Naive thymus-derived CD8-positive, alpha-beta T cell (primary cell): Measurements from ENCODE around the gene LGALS7B. TPM values are rescaled to one million over a fixed set of nuclear protein-coding genes. Genes with fewer than 3 reads are reported as not detected.

Experiments used
- ATAC-seq, 2 donors: fragments of 150-1000 bp; cut with Tn5 transposase in 1 of 2; sonication (Bioruptor Pico), chemical (Tn5 transposase) in 1 of 2; 1 replicate in 1 of 2; 2 replicates in 1 of 2; pipeline ENCODE4 v1.10.0; 2021; ENCODE audit warnings: mild to moderate bottlenecking in 2 of 2, moderate library complexity in 2 of 2
- POLR2A ChIA-PET: fragments of 350-600 bp; sonication (Branson Sonifier 250); formaldehyde crosslinking; loops from one replicate; lab custom pipeline; 2021; ENCODE audit warnings: antibody characterized with exemption; lab: Charles Lee
- DNase-seq, 10 donors: peaks; one replicate each; pipeline versions ENCODE4 v3.0.0 to v3.0.0-alpha.2; 2020 to 2022
- H3K27ac Mint-ChIP-seq, 10 donors: one replicate each; pipeline ENCODE4 v1.8.0; 2020 to 2022; ENCODE audit warnings: mild to moderate bottlenecking in 10 of 10, mixed read lengths in 10 of 10, moderate library complexity in 4 of 10, inconsistent platforms in 1 of 10
- H3K27me3 Mint-ChIP-seq, 5 donors: one replicate each; pipeline ENCODE4 v1.8.0; 2021 to 2022; ENCODE audit warnings: mixed read lengths in 5 of 5
- H3K36me3 Mint-ChIP-seq, 3 donors: one replicate each; pipeline ENCODE4 v1.8.0; 2020 to 2022; ENCODE audit warnings: mixed read lengths in 3 of 3, mild to moderate bottlenecking in 2 of 3, inconsistent platforms in 1 of 3
- H3K4me1 Mint-ChIP-seq, 4 donors: one replicate each; pipeline ENCODE4 v1.8.0; 2021 to 2022; ENCODE audit warnings: mixed read lengths in 4 of 4
- H3K4me3 Mint-ChIP-seq, 10 donors: one replicate each; pipeline ENCODE4 v1.8.0; 2020 to 2022; ENCODE audit warnings: mild to moderate bottlenecking in 10 of 10, mixed read lengths in 10 of 10, moderate library complexity in 6 of 10, inconsistent platforms in 1 of 10
- H3K9me3 Mint-ChIP-seq, 9 donors: one replicate each; pipeline ENCODE4 v1.8.0; 2020 to 2022; ENCODE audit warnings: mixed read lengths in 9 of 9, mild to moderate bottlenecking in 3 of 9, inconsistent platforms in 1 of 9, moderate library complexity in 1 of 9
- polyA plus RNA-seq, 3 donors: library from polyadenylated mRNA; unstranded; fragments of 300-500 nt; fragmentation: Illumina TruSeq; gene quantifications; one replicate each; pipeline ENCODE4 v1.2.3, GENCODE V29; 2021
- total RNA-seq, 8 experiments: library from RNA in 2 of 8; stranded (reverse) in 2 of 8; gene quantifications; one replicate each; pipeline ENCODE4 v1.2.3 and lab custom pipeline; 2021 to 2026

Gene LGALS7B
- total RNA-seq = not detected
- polyA plus RNA-seq = not detected
- 0 to 0.08 (median 0) reads per million in 6 experiments for total RNA-seq (lab: John Stamatoyannopoulos, UW)

- Mint-ChIP-seq H3K27me3 (no peaks in the 10 kb centered on the region), H3K36me3 (no peaks in the 10 kb centered on the region), H3K4me3 (no peak within 1 kb of the TSS), H3K9me3 (no peaks in the 10 kb centered on the region), H3K4me1 (peaks cover 0 to 6% (median 2%) of the 10 kb centered on the region in 4 donors), H3K27ac (peak within 1 kb of the TSS in 3 of 10 donors; percentile 10 to 60 (median 40))
- ATAC-seq (no peak), DNase-seq (no peak)
- POLR2A ChIA-PET = no interaction called here
These were observed at the start of gene LGALS7B for GRCh38 chr19:38788478-38789243. Gene LGALS7B (plus strand): TSS chr19:38789200. CDS start chr19:38789227, 27 bp downstream.

GRCh38 chr19:38739440-38740256 is 49.4 kb upstream of the LGALS7B start:
- ATAC-seq (peak in 1 of 2 donors; percentile 19), DNase-seq (no peak)
- H3K27me3 Mint-ChIP-seq = peaks cover 0 to 3% (median 0%) of the 10 kb centered on the region in 5 donors
- no peaks in the 10 kb centered on the region for H3K9me3 Mint-ChIP-seq
- peak overlapping the region in 3 of 10 donors; percentile 38 to 48 (median 46) for H3K27ac Mint-ChIP-seq
- POLR2A ChIA-PET = interaction anchor here (0.6 to 1.2 kb wide), 3 partner anchors 101 to 112 kb away, joined by 3 to 4 read pairs (median 4); no protein-coding TSS in a partner anchor
- H3K36me3 Mint-ChIP-seq = no peaks in the 10 kb centered on the region
- H3K4me1 Mint-ChIP-seq = peaks cover 15 to 41% (median 31%) of the 10 kb centered on the region in 4 donors
- peak overlapping the region in 6 of 10 donors; percentile 21 to 42 (median 30) for H3K4me3 Mint-ChIP-seq

GRCh38 chr19:38740257-38740592 is 48.8 kb upstream of the LGALS7B start:
- Mint-ChIP-seq H3K9me3 (no peaks in the 10 kb centered on the region), H3K4me3 (no peak overlapping the region), H3K27ac (peak overlapping the region in 1 of 10 donors; percentile 54), H3K4me1 (peaks cover 14 to 35% (median 25%) of the 10 kb centered on the region in 4 donors), H3K27me3 (peaks cover 0 to 3% (median 0%) of the 10 kb centered on the region in 5 donors), H3K36me3 (no peaks in the 10 kb centered on the region)
- DNase-seq (no peak), ATAC-seq (no peak)
- POLR2A ChIA-PET = interaction anchor here (0.7 kb wide), 1 partner anchor 103 kb away, joined by 4 read pairs; no protein-coding TSS in a partner anchor

- Mint-ChIP-seq H3K4me3 (no peak overlapping the region), H3K36me3 (no peaks in the 10 kb centered on the region), H3K27ac (no peak overlapping the region), H3K4me1 (peaks cover 14 to 33% (median 23%) of the 10 kb centered on the region in 4 donors), H3K27me3 (peaks cover 0 to 3% (median 0%) of the 10 kb centered on the region in 5 donors), H3K9me3 (no peaks in the 10 kb centered on the region)
- no peak for ATAC-seq
- POLR2A ChIA-PET = interaction anchor here (0.7 kb wide), 1 partner anchor 184 kb away, joined by 5 read pairs; no protein-coding TSS in a partner anchor
- DNase-seq = no peak
These were observed 48.1 kb upstream of the LGALS7B start for GRCh38 chr19:38740932-38741331.

GRCh38 chr19:38741670-38742069 is 47.3 kb upstream of the LGALS7B start:
- Mint-ChIP-seq H3K27me3 (peaks cover 0 to 3% (median 0%) of the 10 kb centered on the region in 5 donors), H3K9me3 (no peaks in the 10 kb centered on the region), H3K4me3 (no peak overlapping the region), H3K36me3 (no peaks in the 10 kb centered on the region), H3K4me1 (peaks cover 11 to 28% (median 20%) of the 10 kb centered on the region in 4 donors), H3K27ac (peak overlapping the region in 1 of 10 donors; percentile 36)
- POLR2A ChIA-PET = interaction anchor here (0.7 kb wide), 1 partner anchor 101 kb away, joined by 5 read pairs; no protein-coding TSS in a partner anchor
- DNase-seq (no peak), ATAC-seq (no peak)

- no peak for DNase-seq
- Mint-ChIP-seq H3K36me3 (no peaks in the 10 kb centered on the region), H3K4me3 (no peak overlapping the region), H3K9me3 (no peaks in the 10 kb centered on the region), H3K27ac (no peak overlapping the region), H3K4me1 (peaks cover 11 to 26% (median 19%) of the 10 kb centered on the region in 4 donors), H3K27me3 (peaks cover 0 to 3% (median 0%) of the 10 kb centered on the region in 5 donors)
- ATAC-seq = no peak
- POLR2A ChIA-PET = interaction anchor here (0.6 kb wide), 1 partner anchor 23 kb away, joined by 3 read pairs; no protein-coding TSS in a partner anchor
These were observed 46.7 kb upstream of the LGALS7B start for GRCh38 chr19:38742296-38742695.

GRCh38 chr19:38742906-38743305 is 46.1 kb upstream of the LGALS7B start:
- DNase-seq (no peak), ATAC-seq (no peak)
- POLR2A ChIA-PET = no interaction called here
- H3K9me3 Mint-ChIP-seq = no peaks in the 10 kb centered on the region
- H3K4me1 Mint-ChIP-seq = peaks cover 7 to 19% (median 15%) of the 10 kb centered on the region in 4 donors
- peaks cover 0 to under 1% (median 0%) of the 10 kb centered on the region in 5 donors for H3K27me3 Mint-ChIP-seq
- H3K4me3 Mint-ChIP-seq = no peak overlapping the region
- no peak overlapping the region for H3K27ac Mint-ChIP-seq
- no peaks in the 10 kb centered on the region for H3K36me3 Mint-ChIP-seq

- POLR2A ChIA-PET = interaction anchor here (1.0 kb wide), 1 partner anchor 9 kb away, joined by 4 read pairs; no protein-coding TSS in a partner anchor
These were observed 45.4 kb upstream of the LGALS7B start for GRCh38 chr19:38743394-38744297.

GRCh38 chr19:38744298-38744681 is 44.7 kb upstream of the LGALS7B start, which contains the start of gene CAPN12:
Gene CAPN12 (minus strand): TSS chr19:38744474. CDS start chr19:38744165, 309 bp downstream.
- ATAC-seq = no peak
- DNase-seq = no peak
- POLR2A ChIA-PET = interaction anchor here (0.6 to 1.0 kb wide), 2 partner anchors 9 to 1917 kb away, joined by 4 to 6 read pairs; no protein-coding TSS in a partner anchor
- H3K27ac Mint-ChIP-seq = peak within 1 kb of the TSS in 1 of 10 donors; percentile 21
- H3K4me1 Mint-ChIP-seq = peaks cover 4 to 7% (median 7%) of the 10 kb centered on the region in 4 donors
- no peaks in the 10 kb centered on the region for H3K9me3 Mint-ChIP-seq
- H3K36me3 Mint-ChIP-seq = no peaks in the 10 kb centered on the region
- H3K27me3 Mint-ChIP-seq = no peaks in the 10 kb centered on the region
- no peak within 1 kb of the TSS for H3K4me3 Mint-ChIP-seq

More at GRCh38 chr19:38743394-38744297, 45.4 kb upstream of the LGALS7B start:
- ATAC-seq = no peak
- no peaks in the 10 kb centered on the region for H3K9me3 Mint-ChIP-seq
- H3K27me3 Mint-ChIP-seq = no peaks in the 10 kb centered on the region
- H3K4me1 Mint-ChIP-seq = peaks cover 4 to 14% (median 11%) of the 10 kb centered on the region in 4 donors
- DNase-seq = no peak
- no peak overlapping the region for H3K4me3 Mint-ChIP-seq
- H3K27ac Mint-ChIP-seq = no peak overlapping the region
- no peaks in the 10 kb centered on the region for H3K36me3 Mint-ChIP-seq

- POLR2A ChIA-PET = interaction anchor here (0.6 to 1.0 kb wide), 2 partner anchors 10 to 1916 kb away, joined by 4 to 6 read pairs; no protein-coding TSS in a partner anchor
- DNase-seq (no peak), ATAC-seq (no peak)
- Mint-ChIP-seq H3K4me1 (peaks cover 1 to 3% (median 2%) of the 10 kb centered on the region in 4 donors), H3K27ac (no peak overlapping the region), H3K36me3 (no peaks in the 10 kb centered on the region), H3K4me3 (no peak overlapping the region), H3K9me3 (no peaks in the 10 kb centered on the region), H3K27me3 (no peaks in the 10 kb centered on the region)
These were observed 44.1 kb upstream of the LGALS7B start for GRCh38 chr19:38744874-38745273.

GRCh38 chr19:38745316-38745715 is 43.7 kb upstream of the LGALS7B start:
- DNase-seq = no peak
- no peaks in the 10 kb centered on the region for H3K27me3 Mint-ChIP-seq
- H3K36me3 Mint-ChIP-seq = no peaks in the 10 kb centered on the region
- no peaks in the 10 kb centered on the region for H3K9me3 Mint-ChIP-seq
- no peak overlapping the region for H3K27ac Mint-ChIP-seq
- peaks cover 0 to 2% (median 2%) of the 10 kb centered on the region in 4 donors for H3K4me1 Mint-ChIP-seq
- POLR2A ChIA-PET = no interaction called here
- no peak overlapping the region for H3K4me3 Mint-ChIP-seq
- no peak for ATAC-seq
